HEK293 (cell line): ENCODE measurements around the gene DRC7.

Experiments used
- CTCF ChIA-PET: fragments of 350-600 bp; formaldehyde crosslinking; extraction: SDS; loops from one replicate; lab custom pipeline; 2021; ENCODE audit warnings: antibody characterized with exemption; lab: Yijun Ruan, JAX
- POLR2A ChIA-PET: fragments of 300-600 bp; formaldehyde crosslinking; extraction: SDS; loops from one replicate; lab custom pipeline; 2020; ENCODE audit warnings: antibody characterized with exemption, inconsistent platforms; lab: Yijun Ruan, JAX
- H3K27ac ChIP-seq: fragments of 200-500 bp; sonication (Bioruptor generic); 2 replicates; pipeline ENCODE4 v1.5.1; 2014; ENCODE audit warnings: low read depth, low read length, control low read depth, inconsistent platforms; ENCODE audit errors: extremely low read depth
- H3K36me3 ChIP-seq, 2 experiments: fragments of 200-500 bp in 1 of 2; sonication (Bioruptor generic) in 1 of 2; 1 replicate in 1 of 2; 2 replicates in 1 of 2; pipeline ENCODE4 v1.5.1; 2014 to 2017; ENCODE audit warnings: inconsistent platforms in 2 of 2, low read length in 2 of 2; ENCODE audit not compliant: control insufficient read depth in 2 of 2, insufficient read depth in 1 of 2
- H3K4me1 ChIP-seq: fragments of 200-500 bp; sonication (Bioruptor generic); 2 replicates; pipeline ENCODE4 v1.5.1; 2014; ENCODE audit warnings: mild to moderate bottlenecking, low read length, inconsistent platforms; ENCODE audit not compliant: control insufficient read depth, insufficient read depth
- H3K4me3 ChIP-seq: 2 replicates; pipeline ENCODE4 v1.5.1; 2011; ENCODE audit warnings: low read depth, mild to moderate bottlenecking, control low read depth, low read length, moderate library complexity
- H3K9me3 ChIP-seq: fragments of 200-500 bp; sonication (Bioruptor generic); 2 replicates; pipeline ENCODE4 v1.5.1; 2014; ENCODE audit warnings: low read depth, low read length, inconsistent platforms; ENCODE audit not compliant: control insufficient read depth, insufficient read depth
- CTCF ChIP-seq: fragments of 450-650 bp; formaldehyde crosslinking; IDR thresholded peaks from 2 replicates; pipeline ENCODE4 v1.5.1; 2016; ENCODE audit warnings: missing biosample characterization, missing genetic modification characterization
- ELK4 ChIP-seq: IDR thresholded peaks from 2 replicates; pipeline ENCODE4 v1.6.1; 2011; ENCODE audit warnings: mild to moderate bottlenecking, low read depth, low read length, borderline replicate concordance
- GLI2 ChIP-seq: fragments of 450-650 bp; formaldehyde crosslinking; IDR thresholded peaks from 2 replicates; pipeline ENCODE4; 2017; ENCODE audit warnings: missing biosample characterization, missing genetic modification characterization, low read depth, borderline replicate concordance
- GLIS1 ChIP-seq: fragments of 450-650 bp; formaldehyde crosslinking; IDR thresholded peaks from 2 replicates; pipeline ENCODE4 v1.5.1; 2016; ENCODE audit warnings: missing biosample characterization, missing genetic modification characterization
- KLF1 ChIP-seq: fragments of 450-650 bp; formaldehyde crosslinking; IDR thresholded peaks from 2 replicates; pipeline ENCODE4 v1.5.1; 2016; ENCODE audit warnings: missing biosample characterization, missing genetic modification characterization
- KLF10 ChIP-seq: fragments of 450-650 bp; IDR thresholded peaks from 2 replicates; pipeline ENCODE4 v1.5.1; 2018; ENCODE audit warnings: missing biosample characterization, mild to moderate bottlenecking, missing genetic modification characterization
- KLF7 ChIP-seq: fragments of 450-650 bp; formaldehyde crosslinking; IDR thresholded peaks from 2 replicates; pipeline ENCODE4 v1.5.1; 2016; ENCODE audit warnings: missing biosample characterization, missing genetic modification characterization, borderline replicate concordance
- KLF9 ChIP-seq: fragments of 450-650 bp; formaldehyde crosslinking; IDR thresholded peaks from 2 replicates; pipeline ENCODE4 v1.5.1; 2016; ENCODE audit warnings: missing biosample characterization, missing genetic modification characterization, low read depth
- TCF7L2 ChIP-seq: IDR thresholded peaks from 2 replicates; pipeline ENCODE4 v1.6.1; 2011; ENCODE audit warnings: low read depth, mild to moderate bottlenecking, inconsistent platforms, low read length, moderate library complexity, borderline replicate concordance
- WT1 ChIP-seq: fragments of 450-650 bp; formaldehyde crosslinking; IDR thresholded peaks from 2 replicates; pipeline ENCODE4 v1.5.1; 2016; ENCODE audit warnings: missing biosample characterization, missing genetic modification characterization
- ZBTB17 ChIP-seq: fragments of 450-650 bp; formaldehyde crosslinking; IDR thresholded peaks from 2 replicates; pipeline ENCODE4 v1.5.1; 2016; ENCODE audit warnings: missing biosample characterization, missing genetic modification characterization
- ZFP3 ChIP-seq: fragments of 450-650 bp; formaldehyde crosslinking; IDR thresholded peaks from 2 replicates; pipeline ENCODE4 v1.5.1; 2016; ENCODE audit warnings: low read depth, missing biosample characterization, missing genetic modification characterization
- ZFP41 ChIP-seq: fragments of 450-650 bp; formaldehyde crosslinking; IDR thresholded peaks from 2 replicates; pipeline ENCODE4 v1.5.1; 2016; ENCODE audit warnings: missing biosample characterization, missing genetic modification characterization, borderline replicate concordance
- ZNF16 ChIP-seq: fragments of 450-650 bp; formaldehyde crosslinking; IDR thresholded peaks from 2 replicates; pipeline ENCODE4 v1.5.1; 2016; ENCODE audit warnings: low read depth, missing biosample characterization, missing genetic modification characterization
- ZNF23 ChIP-seq: fragments of 450-650 bp; formaldehyde crosslinking; IDR thresholded peaks from 2 replicates; pipeline ENCODE4 v1.5.1; 2016; ENCODE audit warnings: missing biosample characterization, missing genetic modification characterization, borderline replicate concordance
- ZNF26 ChIP-seq: fragments of 450-650 bp; formaldehyde crosslinking; IDR thresholded peaks from 2 replicates; pipeline ENCODE4 v1.5.1; 2016; ENCODE audit warnings: missing biosample characterization, missing genetic modification characterization
- ZNF266 ChIP-seq: fragments of 450-650 bp; formaldehyde crosslinking; IDR thresholded peaks from 2 replicates; pipeline ENCODE4 v1.5.1; 2016; ENCODE audit warnings: missing biosample characterization, missing genetic modification characterization, low read depth
- ZNF280C ChIP-seq: fragments of 450-650 bp; formaldehyde crosslinking; IDR thresholded peaks from 2 replicates; pipeline ENCODE4 v1.5.1; 2016; ENCODE audit warnings: missing biosample characterization, missing genetic modification characterization
- ZNF416 ChIP-seq: fragments of 450-650 bp; formaldehyde crosslinking; IDR thresholded peaks from 2 replicates; pipeline ENCODE4 v1.5.1; 2016; ENCODE audit warnings: missing biosample characterization, missing genetic modification characterization
- ZNF449 ChIP-seq: fragments of 450-650 bp; formaldehyde crosslinking; IDR thresholded peaks from 2 replicates; pipeline ENCODE4 v1.5.1; 2017; ENCODE audit warnings: missing biosample characterization, mild to moderate bottlenecking, missing genetic modification characterization, moderate library complexity
- ZNF558 ChIP-seq: fragments of 450-650 bp; formaldehyde crosslinking; IDR thresholded peaks from 2 replicates; pipeline ENCODE4 v1.5.1; 2016; ENCODE audit warnings: missing biosample characterization, missing genetic modification characterization
- ZNF580 ChIP-seq: fragments of 450-650 bp; formaldehyde crosslinking; IDR thresholded peaks from 2 replicates; pipeline ENCODE4 v1.5.1; 2016; ENCODE audit warnings: missing biosample characterization, missing genetic modification characterization
- ZNF624 ChIP-seq: fragments of 450-650 bp; formaldehyde crosslinking; IDR thresholded peaks from 2 replicates; pipeline ENCODE4 v1.5.1; 2017; ENCODE audit warnings: missing biosample characterization, missing genetic modification characterization
- ZNF670 ChIP-seq: fragments of 450-650 bp; formaldehyde crosslinking; IDR thresholded peaks from 2 replicates; pipeline ENCODE4 v1.5.1; 2016; ENCODE audit warnings: missing biosample characterization, missing genetic modification characterization, low read depth
- ZNF704 ChIP-seq: fragments of 450-650 bp; formaldehyde crosslinking; IDR thresholded peaks from 2 replicates; pipeline ENCODE4 v1.5.1; 2016; ENCODE audit warnings: missing biosample characterization, missing genetic modification characterization
- ZNF777 ChIP-seq: fragments of 450-650 bp; formaldehyde crosslinking; IDR thresholded peaks from 2 replicates; pipeline ENCODE4 v1.5.1; 2017; ENCODE audit warnings: missing biosample characterization, missing genetic modification characterization, borderline replicate concordance

Gene DRC7

GRCh38 chr16:57672416-57672815, 22.2 kb upstream of the DRC7 start:
- CTCF ChIA-PET, result interaction anchor here (0.8 to 1.8 kb wide), 4 partner anchors 16 to 96 kb away, joined by 3 to 4 read pairs (median 4); no protein-coding TSS in a partner anchor
- no peak overlapping the region for H3K27ac ChIP-seq
- no peaks in the 10 kb centered on the region for H3K4me1 ChIP-seq
- TF ChIP-seq KLF10 (tag by site-specific recombination), result no peak
- TF ChIP-seq ZNF704 (tag by site-specific recombination), result no peak
- TF ChIP-seq ZNF280C (tag by site-specific recombination), result no peak
- no peak for TF ChIP-seq ZNF777 (tag by site-specific recombination)
- TF ChIP-seq ELK4, result no peak
- TF ChIP-seq CTCF (tag by site-specific recombination), result no peak
- no peak for TF ChIP-seq ZNF449 (tag by site-specific recombination)
- no peak for TF ChIP-seq WT1
- TF ChIP-seq TCF7L2, result no peak
- no peak for TF ChIP-seq GLI2 (tag by site-specific recombination)
- no peak for TF ChIP-seq ZNF16 (tag by site-specific recombination)
- TF ChIP-seq KLF7, result no peak
- no peak for TF ChIP-seq ZNF670 (tag by site-specific recombination)
- TF ChIP-seq KLF9 (tag by site-specific recombination), result no peak
- TF ChIP-seq KLF1 (tag by site-specific recombination), result no peak
- no peak for TF ChIP-seq ZNF266 (tag by site-specific recombination)
- no peak for TF ChIP-seq ZNF23 (tag by site-specific recombination)
- no peak for TF ChIP-seq ZBTB17 (tag by site-specific recombination)
- H3K36me3 ChIP-seq, result no peaks in the 10 kb centered on the region
- H3K9me3 ChIP-seq, result no peaks in the 10 kb centered on the region
- H3K4me3 ChIP-seq, result no peak overlapping the region
- POLR2A ChIA-PET, result no interaction called here

- Histone ChIP-seq H3K27ac (no peak overlapping the region), H3K4me3 (no peak overlapping the region), H3K4me1 (no peaks in the 10 kb centered on the region), H3K9me3 (no peaks in the 10 kb centered on the region), H3K36me3 (no peaks in the 10 kb centered on the region)
- CTCF ChIA-PET, result interaction anchor here (1.0 to 1.8 kb wide), 3 partner anchors 16 to 50 kb away, joined by 4 read pairs; no protein-coding TSS in a partner anchor
- POLR2A ChIA-PET, result no interaction called here
- TF ChIP-seq ZFP3, result no peak
- no peak for TF ChIP-seq ZNF624 (tag by site-specific recombination)
- no peak for TF ChIP-seq ZNF416 (tag by site-specific recombination)
- TF ChIP-seq ZFP41 (tag by site-specific recombination), result no peak
- TF ChIP-seq ZNF580, result no peak
- no peak for TF ChIP-seq ZNF26
- TF ChIP-seq ZNF558 (tag by site-specific recombination), result no peak
- TF ChIP-seq KLF7, result no peak
- no peak for TF ChIP-seq GLIS1
Observed at GRCh38 chr16:57672824-57673223, 21.8 kb upstream of the DRC7 start.
